OCI-LY1 (cell line): ENCODE measurements around the gene AQP1.

Experiments used
- H2AFZ ChIP-seq: fragments of 200-600 bp; sonication (generic), shearing (Covaris generic); 2 replicates; pipeline ENCODE4 v1.6.0; 2014; ENCODE audit warnings: antibody characterized with exemption, mild to moderate bottlenecking, low read length
- H3F3A ChIP-seq: fragments of 200-600 bp; sonication (generic), shearing (Covaris generic); 2 replicates; pipeline ENCODE4 v1.6.0; 2014; ENCODE audit warnings: mild to moderate bottlenecking, antibody characterized with exemption, low read length, moderate library complexity; ENCODE audit not compliant: insufficient read depth
- H3K27ac ChIP-seq: fragments of 200-600 bp; sonication (generic); 2 replicates; pipeline ENCODE4 v1.5.1; 2014; ENCODE audit warnings: low read length, mixed run types, mild to moderate bottlenecking, low read depth; ENCODE audit not compliant: poor library complexity, severe bottlenecking
- H3K27me3 ChIP-seq: fragments of 200-600 bp; sonication (generic); 2 replicates; pipeline ENCODE4 v1.6.0; 2014; ENCODE audit warnings: antibody characterized with exemption, mild to moderate bottlenecking, low read length, moderate library complexity; ENCODE audit not compliant: insufficient read depth
- H3K36me3 ChIP-seq: fragments of 200-600 bp; sonication (generic); 2 replicates; pipeline ENCODE4 v1.6.1; 2014; ENCODE audit warnings: mild to moderate bottlenecking, antibody characterized with exemption, low read length, moderate library complexity, mixed read lengths; ENCODE audit not compliant: insufficient read depth
- H3K4me1 ChIP-seq: fragments of 200-600 bp; sonication (generic); 2 replicates; pipeline ENCODE4 v1.5.1; 2014; ENCODE audit warnings: mild to moderate bottlenecking, low read length, moderate library complexity; ENCODE audit not compliant: insufficient read depth, severe bottlenecking
- H3K4me2 ChIP-seq: fragments of 200-600 bp; sonication (generic), shearing (Covaris generic); 2 replicates; pipeline ENCODE4 v1.6.1; 2014; ENCODE audit warnings: low read length
- H3K4me3 ChIP-seq: fragments of 200-600 bp; sonication (generic); 2 replicates; pipeline ENCODE4 v1.5.1; 2014; ENCODE audit warnings: low read length, low read depth, mild to moderate bottlenecking, mixed read lengths; ENCODE audit not compliant: poor library complexity, severe bottlenecking
- H3K79me2 ChIP-seq: fragments of 200-600 bp; shearing (Covaris generic); 2 replicates; pipeline ENCODE4 v1.6.1; 2016; ENCODE audit warnings: mixed run types, low read length, mixed read lengths; ENCODE audit not compliant: insufficient read depth
- H3K9ac ChIP-seq: fragments of 200-600 bp; sonication (generic), shearing (Covaris generic); 2 replicates; pipeline ENCODE4 v1.6.1; 2014; ENCODE audit warnings: mild to moderate bottlenecking, low read length, mixed read lengths
- H3K9me2 ChIP-seq: fragments of 200-600 bp; sonication (generic), shearing (Covaris generic); 2 replicates; pipeline ENCODE4 v1.6.1; 2014; ENCODE audit warnings: low read depth, mild to moderate bottlenecking, low read length, mixed read lengths
- H3K9me3 ChIP-seq: fragments of 200-600 bp; shearing (Covaris generic); 2 replicates; pipeline ENCODE4 v1.6.1; 2014; ENCODE audit warnings: low read length, mixed read lengths
- H4K20me1 ChIP-seq: fragments of 200-600 bp; sonication (generic), shearing (Covaris generic); 2 replicates; pipeline ENCODE4 v1.6.0; 2016; ENCODE audit warnings: mild to moderate bottlenecking, low read length; ENCODE audit not compliant: insufficient read depth
- EZH2 ChIP-seq: fragments of 200-600 bp; sonication (generic), shearing (Covaris generic); IDR thresholded peaks from 2 replicates; pipeline ENCODE4 v1.8.0; 2017; ENCODE audit warnings: borderline replicate concordance, mixed run types, mild to moderate bottlenecking, antibody characterized with exemption, low read length, moderate library complexity, mixed read lengths
- TF ChIP-seq, protein P1 (sequence below): fragments of 200-600 bp; sonication (generic), shearing (Covaris generic); IDR thresholded peaks from 2 replicates; pipeline ENCODE4 v1.5.1; 2017; ENCODE audit warnings: mild to moderate bottlenecking, antibody characterized with exemption, low read length, moderate library complexity, mixed read lengths

Gene AQP1

DNA sequence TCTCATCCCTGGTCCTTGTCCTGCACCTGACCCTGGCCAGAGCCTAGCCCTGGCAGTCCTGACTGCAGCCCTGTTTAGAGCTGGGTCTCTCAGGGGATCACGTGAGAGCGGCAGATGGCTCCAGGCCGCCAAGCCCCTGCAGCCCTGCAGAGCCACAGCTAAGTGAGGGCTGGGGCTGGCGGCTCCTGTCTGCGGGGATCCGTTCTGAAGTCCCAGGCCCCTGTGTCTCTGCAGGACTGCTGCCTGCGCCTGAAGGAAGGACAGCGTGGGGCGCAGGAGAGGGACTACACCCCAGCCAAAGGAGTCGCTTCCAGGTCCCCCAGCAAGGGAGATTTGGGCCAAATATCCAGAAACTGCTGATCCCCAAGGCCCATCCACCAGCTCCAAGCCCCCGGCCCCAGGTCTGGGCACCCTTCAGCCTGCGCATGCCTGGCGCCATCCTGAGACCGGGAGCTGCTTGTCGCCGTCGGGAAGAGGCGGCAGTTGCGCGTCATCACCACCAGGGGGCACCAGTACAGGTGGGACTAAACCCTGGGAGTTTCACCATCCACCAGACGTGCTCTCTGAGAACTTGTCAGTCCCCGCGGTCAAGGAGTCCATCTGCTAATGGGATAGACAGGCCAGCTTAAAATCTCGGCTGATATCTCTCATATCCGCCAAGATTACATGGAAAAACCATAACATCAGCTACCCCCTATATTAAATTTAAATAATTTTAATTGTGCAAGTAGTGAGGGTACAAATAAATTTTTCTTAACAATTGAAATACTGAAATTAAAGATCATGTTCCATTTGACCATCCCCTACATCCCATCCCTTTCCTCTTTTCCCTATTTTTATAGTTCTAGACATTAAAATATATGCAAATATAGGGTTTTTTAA, 27.0 kb downstream of the AQP1 start:
- Histone ChIP-seq H3F3A (no peaks in the 10 kb centered on the region), H3K9me3 (no peaks in the 10 kb centered on the region), H3K79me2 (no peaks in the 10 kb centered on the region), H3K9ac (no peak overlapping the region), H3K27ac (no peak overlapping the region), H3K36me3 (no peaks in the 10 kb centered on the region), H2AFZ (no peak overlapping the region), H3K9me2 (no peaks in the 10 kb centered on the region), H3K27me3 (no peaks in the 10 kb centered on the region), H3K4me1 (no peaks in the 10 kb centered on the region), H3K4me2 (no peak overlapping the region), H3K4me3 (no peak overlapping the region), H4K20me1 (no peaks in the 10 kb centered on the region)
- no peak for TF ChIP-seq EZH2
- TF ChIP-seq, protein P1, sequence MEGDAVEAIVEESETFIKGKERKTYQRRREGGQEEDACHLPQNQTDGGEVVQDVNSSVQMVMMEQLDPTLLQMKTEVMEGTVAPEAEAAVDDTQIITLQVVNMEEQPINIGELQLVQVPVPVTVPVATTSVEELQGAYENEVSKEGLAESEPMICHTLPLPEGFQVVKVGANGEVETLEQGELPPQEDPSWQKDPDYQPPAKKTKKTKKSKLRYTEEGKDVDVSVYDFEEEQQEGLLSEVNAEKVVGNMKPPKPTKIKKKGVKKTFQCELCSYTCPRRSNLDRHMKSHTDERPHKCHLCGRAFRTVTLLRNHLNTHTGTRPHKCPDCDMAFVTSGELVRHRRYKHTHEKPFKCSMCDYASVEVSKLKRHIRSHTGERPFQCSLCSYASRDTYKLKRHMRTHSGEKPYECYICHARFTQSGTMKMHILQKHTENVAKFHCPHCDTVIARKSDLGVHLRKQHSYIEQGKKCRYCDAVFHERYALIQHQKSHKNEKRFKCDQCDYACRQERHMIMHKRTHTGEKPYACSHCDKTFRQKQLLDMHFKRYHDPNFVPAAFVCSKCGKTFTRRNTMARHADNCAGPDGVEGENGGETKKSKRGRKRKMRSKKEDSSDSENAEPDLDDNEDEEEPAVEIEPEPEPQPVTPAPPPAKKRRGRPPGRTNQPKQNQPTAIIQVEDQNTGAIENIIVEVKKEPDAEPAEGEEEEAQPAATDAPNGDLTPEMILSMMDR: peak; percentile 97

DNA sequence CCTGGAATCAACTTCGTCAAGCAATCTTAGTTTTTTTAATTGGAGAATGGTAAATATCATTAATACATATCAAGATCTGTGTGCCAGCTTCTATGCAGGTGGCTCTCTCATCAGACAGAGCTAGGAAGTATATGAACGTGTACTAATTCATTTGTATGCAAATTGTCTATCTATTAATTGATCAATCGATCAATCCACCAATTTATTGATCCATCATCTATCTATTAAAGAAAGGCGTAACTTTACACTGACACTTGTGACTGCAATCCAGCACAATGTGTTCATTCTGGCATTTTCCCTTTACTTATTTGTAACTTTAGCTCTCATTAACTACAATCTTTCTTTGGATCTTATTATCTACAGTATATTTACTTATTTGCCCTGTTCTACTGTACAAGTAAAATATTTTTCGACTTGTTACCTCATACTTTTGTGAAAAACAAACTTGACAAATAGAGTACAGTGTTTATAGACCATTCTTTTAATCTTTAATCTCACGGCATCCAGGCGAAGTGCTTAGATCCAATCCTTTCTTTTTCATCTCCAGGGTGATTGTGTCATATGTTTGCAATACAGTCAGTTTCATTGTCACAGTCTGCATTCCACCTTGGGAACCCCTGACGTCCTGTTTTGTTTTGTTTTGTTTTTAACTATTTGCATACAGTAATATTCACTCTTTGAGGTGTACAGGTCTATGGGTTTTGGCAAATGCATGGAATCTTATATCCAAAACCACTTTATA, 30.1 kb downstream of the AQP1 start:
- Histone ChIP-seq H2AFZ (no peak overlapping the region), H3K9me2 (no peaks in the 10 kb centered on the region), H4K20me1 (no peaks in the 10 kb centered on the region), H3F3A (no peaks in the 10 kb centered on the region), H3K9ac (no peak overlapping the region), H3K4me3 (no peak overlapping the region), H3K4me1 (no peaks in the 10 kb centered on the region), H3K36me3 (no peaks in the 10 kb centered on the region), H3K4me2 (no peak overlapping the region), H3K9me3 (peaks cover 3% of the 10 kb centered on the region; the same call in 1 of the 2 replicates), H3K27me3 (no peaks in the 10 kb centered on the region), H3K27ac (no peak overlapping the region), H3K79me2 (no peaks in the 10 kb centered on the region)
- TF ChIP-seq, protein P1: no peak
- no peak for TF ChIP-seq EZH2

- Histone ChIP-seq H3K9me3 (peaks cover under 1% of the 10 kb centered on the region; the same call in 1 of the 2 replicates), H4K20me1 (no peaks in the 10 kb centered on the region), H3K4me2 (no peak overlapping the region), H3K27ac (no peak overlapping the region), H3K9me2 (no peaks in the 10 kb centered on the region), H3K4me3 (no peak overlapping the region), H3K36me3 (no peaks in the 10 kb centered on the region), H3K9ac (no peak overlapping the region), H3K79me2 (no peaks in the 10 kb centered on the region), H3K4me1 (no peaks in the 10 kb centered on the region), H2AFZ (no peak overlapping the region), H3K27me3 (no peaks in the 10 kb centered on the region), H3F3A (no peaks in the 10 kb centered on the region)
- no peak for TF ChIP-seq EZH2
- TF ChIP-seq, protein P1: no peak
Observed at GRCh38 chr7:30950197-30950596, 38.5 kb downstream of the AQP1 start.
